B cell (primary cell): ENCODE measurements around the gene TLE3.

ENCODE experiments used
- EZH2 ChIP-seq: IDR thresholded peaks from 2 replicates; pipeline ENCODE4 v1.6.1; 2012; ENCODE audit warnings: borderline replicate concordance, low read depth, mild to moderate bottlenecking, moderate library complexity, low read length; ENCODE audit not compliant: insufficient read depth, poor library complexity, severe bottlenecking
- TF ChIP-seq, protein P1 (sequence below): fragments of 200-600 bp; IDR thresholded peaks from one replicate; pipeline ENCODE4 v1.8.0; 2022; ENCODE audit warnings: antibody characterized with exemption, mild to moderate bottlenecking

- TF ChIP-seq, protein P1, sequence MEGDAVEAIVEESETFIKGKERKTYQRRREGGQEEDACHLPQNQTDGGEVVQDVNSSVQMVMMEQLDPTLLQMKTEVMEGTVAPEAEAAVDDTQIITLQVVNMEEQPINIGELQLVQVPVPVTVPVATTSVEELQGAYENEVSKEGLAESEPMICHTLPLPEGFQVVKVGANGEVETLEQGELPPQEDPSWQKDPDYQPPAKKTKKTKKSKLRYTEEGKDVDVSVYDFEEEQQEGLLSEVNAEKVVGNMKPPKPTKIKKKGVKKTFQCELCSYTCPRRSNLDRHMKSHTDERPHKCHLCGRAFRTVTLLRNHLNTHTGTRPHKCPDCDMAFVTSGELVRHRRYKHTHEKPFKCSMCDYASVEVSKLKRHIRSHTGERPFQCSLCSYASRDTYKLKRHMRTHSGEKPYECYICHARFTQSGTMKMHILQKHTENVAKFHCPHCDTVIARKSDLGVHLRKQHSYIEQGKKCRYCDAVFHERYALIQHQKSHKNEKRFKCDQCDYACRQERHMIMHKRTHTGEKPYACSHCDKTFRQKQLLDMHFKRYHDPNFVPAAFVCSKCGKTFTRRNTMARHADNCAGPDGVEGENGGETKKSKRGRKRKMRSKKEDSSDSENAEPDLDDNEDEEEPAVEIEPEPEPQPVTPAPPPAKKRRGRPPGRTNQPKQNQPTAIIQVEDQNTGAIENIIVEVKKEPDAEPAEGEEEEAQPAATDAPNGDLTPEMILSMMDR: no peak
- TF ChIP-seq EZH2: no peak
Observed at GRCh38 chr15:70074380-70074779, 23.3 kb downstream of the TLE3 start.
